GM13976 (cell line): Measurements from ENCODE around the gene NEURL1B.

Source experiments
- DNase-seq: peaks from one replicate; pipeline ENCODE4 v3.0.0; 2012; ENCODE audit warnings: low spot score
- in situ Hi-C: fragments of 300-500 bp; cut with MboI; formaldehyde crosslinking; loops from one replicate; pipeline ENCODE4 v1.12.0; 2022; ENCODE audit warnings: low sequenced_read_pairs, mixed read lengths, inconsistent platforms; ENCODE audit not compliant: unreplicated experiment
- TF ChIP-seq, protein P1 (sequence below): IDR thresholded peaks from 2 replicates; pipeline ENCODE4 v1.5.1; 2012; ENCODE audit warnings: borderline replicate concordance, mild to moderate bottlenecking; ENCODE audit not compliant: insufficient read depth; ENCODE audit errors: extremely low read depth, missing control alignments, control extremely low read depth

Gene NEURL1B

DNA sequence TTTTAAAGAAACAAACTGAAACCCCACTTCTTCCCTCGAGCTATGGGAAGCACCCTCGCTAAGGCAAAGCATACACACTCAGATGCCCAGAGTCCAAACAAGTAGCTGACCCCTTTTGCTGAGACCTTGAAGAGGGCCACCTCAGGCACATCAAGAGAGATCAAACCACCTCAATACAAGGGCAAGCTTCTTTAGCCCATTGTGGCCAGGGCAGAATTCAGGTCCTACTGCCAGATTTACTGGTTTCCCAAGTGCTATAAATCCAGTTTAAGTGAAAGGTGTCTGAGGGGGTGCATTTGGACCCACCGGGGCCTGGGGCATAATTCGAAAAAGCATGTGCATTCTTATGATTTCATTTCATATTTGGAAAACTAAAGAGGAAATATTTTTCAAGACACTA is 40.4 kb downstream of the NEURL1B start:
- in situ Hi-C loops: no loop called here
- TF ChIP-seq, protein P1, sequence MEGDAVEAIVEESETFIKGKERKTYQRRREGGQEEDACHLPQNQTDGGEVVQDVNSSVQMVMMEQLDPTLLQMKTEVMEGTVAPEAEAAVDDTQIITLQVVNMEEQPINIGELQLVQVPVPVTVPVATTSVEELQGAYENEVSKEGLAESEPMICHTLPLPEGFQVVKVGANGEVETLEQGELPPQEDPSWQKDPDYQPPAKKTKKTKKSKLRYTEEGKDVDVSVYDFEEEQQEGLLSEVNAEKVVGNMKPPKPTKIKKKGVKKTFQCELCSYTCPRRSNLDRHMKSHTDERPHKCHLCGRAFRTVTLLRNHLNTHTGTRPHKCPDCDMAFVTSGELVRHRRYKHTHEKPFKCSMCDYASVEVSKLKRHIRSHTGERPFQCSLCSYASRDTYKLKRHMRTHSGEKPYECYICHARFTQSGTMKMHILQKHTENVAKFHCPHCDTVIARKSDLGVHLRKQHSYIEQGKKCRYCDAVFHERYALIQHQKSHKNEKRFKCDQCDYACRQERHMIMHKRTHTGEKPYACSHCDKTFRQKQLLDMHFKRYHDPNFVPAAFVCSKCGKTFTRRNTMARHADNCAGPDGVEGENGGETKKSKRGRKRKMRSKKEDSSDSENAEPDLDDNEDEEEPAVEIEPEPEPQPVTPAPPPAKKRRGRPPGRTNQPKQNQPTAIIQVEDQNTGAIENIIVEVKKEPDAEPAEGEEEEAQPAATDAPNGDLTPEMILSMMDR: no peak
- no peak for DNase-seq

- no peak for DNase-seq
- TF ChIP-seq, protein P1: no peak
- in situ Hi-C loops: no loop called here
Observed at GRCh38 chr5:172683264-172683644, 42.2 kb downstream of the NEURL1B start.

- peak; percentile 54 for DNase-seq
- TF ChIP-seq, protein P1: no peak
- in situ Hi-C loops: no loop called here
Observed at GRCh38 chr5:172683645-172684471, 42.8 kb downstream of the NEURL1B start.

GRCh38 chr5:172685091-172685490 is 44.0 kb downstream of the NEURL1B start:
- in situ Hi-C loops: no loop called here
- TF ChIP-seq, protein P1: no peak
- no peak for DNase-seq

DNA sequence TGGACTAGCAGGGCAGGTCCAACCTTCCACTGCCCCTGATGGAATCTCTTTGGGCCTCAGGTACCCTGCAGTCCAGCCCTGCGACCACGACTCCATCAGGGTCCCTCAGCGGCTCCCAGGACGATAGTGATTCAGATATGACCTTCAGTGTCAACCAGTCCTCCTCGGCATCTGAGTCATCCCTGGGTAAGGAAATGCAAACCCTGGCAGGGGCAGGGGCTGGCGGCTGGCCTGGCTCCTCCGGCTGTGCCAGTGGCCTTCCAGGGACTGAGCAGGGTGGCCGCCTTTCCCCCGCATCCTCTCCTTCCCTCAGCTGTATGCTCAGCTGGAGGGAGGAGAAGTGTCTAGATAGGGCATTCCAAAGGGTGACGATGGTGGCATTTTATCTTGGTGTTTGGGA is 45.0 kb downstream of the NEURL1B start:
- in situ Hi-C loops: no loop called here
- DNase-seq: no peak
- TF ChIP-seq, protein P1: no peak

- DNase-seq: no peak
- in situ Hi-C loops: no loop called here
- TF ChIP-seq, protein P1: no peak
Observed at GRCh38 chr5:172686539-172687390, 45.7 kb downstream of the NEURL1B start.
